ENCODE results near the gene SELE.

SELE gene

DNA sequence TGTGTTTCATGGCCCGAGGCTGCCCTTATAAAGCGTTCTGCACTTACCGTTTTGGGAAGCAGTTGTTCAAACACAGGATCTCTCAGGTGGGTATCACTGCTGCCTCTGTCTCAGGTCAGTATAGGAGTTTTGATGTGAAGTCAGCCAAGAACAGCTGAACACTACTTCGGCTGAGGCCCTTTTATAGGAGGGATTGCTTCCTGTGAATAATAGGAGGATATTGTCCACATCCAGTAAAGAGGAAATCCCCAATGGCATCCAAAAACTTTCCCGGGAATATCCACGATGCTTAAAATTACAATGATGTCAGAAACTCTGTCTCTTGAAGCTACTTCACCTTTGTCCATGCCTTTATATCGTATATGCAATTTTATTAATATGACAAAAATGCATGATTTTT lies at the start of gene SELE:
Gene SELE, minus strand, starts transcription at position 156 of the 400 bp plus-strand sequence. CDS start 467 bp downstream, outside the sequence.
- DNase-seq (ENCODE audit: low read depth): no peak

- no peak for DNase-seq (ENCODE audit: low read depth)
Measured at GRCh38 chr1:169782596-169782995, 48.7 kb upstream of the SELE start.

DNA sequence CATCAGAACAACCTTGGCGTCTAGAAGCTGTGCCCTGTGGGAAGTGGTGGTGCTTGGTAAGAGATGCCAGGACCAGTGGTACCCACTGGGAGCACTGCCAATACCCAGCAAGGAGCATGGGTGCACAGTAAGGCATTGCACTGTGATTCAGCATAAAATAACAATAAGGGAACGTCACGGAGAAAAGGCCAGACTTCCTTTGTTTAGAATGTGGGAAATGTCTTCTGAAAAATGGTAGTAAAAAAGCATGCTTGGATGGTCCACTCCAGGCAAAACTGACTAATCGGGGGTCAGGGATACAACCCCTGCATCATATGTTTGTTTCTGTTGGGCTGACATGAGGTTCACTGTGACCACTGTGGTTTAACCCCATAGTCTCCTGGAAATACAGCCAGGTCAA lies 46.1 kb upstream of the SELE start:
- DNase-seq (ENCODE audit: low read depth): no peak

- DNase-seq (ENCODE audit: low read depth): no peak
Measured at GRCh38 chr1:169779150-169779549, 45.3 kb upstream of the SELE start.

DNA sequence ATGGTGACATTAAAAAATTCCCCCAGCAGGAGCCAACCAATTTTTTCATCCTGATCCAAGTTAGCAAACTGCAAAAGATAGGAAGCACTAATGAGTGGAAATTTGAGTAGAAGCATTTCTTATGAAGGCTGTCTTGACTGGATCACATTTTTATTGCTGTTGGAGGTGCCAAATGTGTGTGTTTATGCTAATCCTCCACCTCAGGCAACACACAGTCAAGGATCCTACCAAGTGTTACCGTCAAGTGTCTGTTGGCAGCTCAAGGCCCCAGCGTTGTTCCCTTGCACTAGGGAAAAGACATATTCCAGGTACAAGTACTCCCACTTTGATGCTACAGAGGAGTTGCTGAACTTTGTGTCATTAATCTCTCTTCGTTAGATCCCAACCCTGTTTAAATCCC lies 42.6 kb upstream of the SELE start:
- no peak for DNase-seq (ENCODE audit: low read depth)

GRCh38 chr1:169768161-169768560 lies 34.3 kb upstream of the SELE start:
- DNase-seq (ENCODE audit: low read depth): no peak

DNA sequence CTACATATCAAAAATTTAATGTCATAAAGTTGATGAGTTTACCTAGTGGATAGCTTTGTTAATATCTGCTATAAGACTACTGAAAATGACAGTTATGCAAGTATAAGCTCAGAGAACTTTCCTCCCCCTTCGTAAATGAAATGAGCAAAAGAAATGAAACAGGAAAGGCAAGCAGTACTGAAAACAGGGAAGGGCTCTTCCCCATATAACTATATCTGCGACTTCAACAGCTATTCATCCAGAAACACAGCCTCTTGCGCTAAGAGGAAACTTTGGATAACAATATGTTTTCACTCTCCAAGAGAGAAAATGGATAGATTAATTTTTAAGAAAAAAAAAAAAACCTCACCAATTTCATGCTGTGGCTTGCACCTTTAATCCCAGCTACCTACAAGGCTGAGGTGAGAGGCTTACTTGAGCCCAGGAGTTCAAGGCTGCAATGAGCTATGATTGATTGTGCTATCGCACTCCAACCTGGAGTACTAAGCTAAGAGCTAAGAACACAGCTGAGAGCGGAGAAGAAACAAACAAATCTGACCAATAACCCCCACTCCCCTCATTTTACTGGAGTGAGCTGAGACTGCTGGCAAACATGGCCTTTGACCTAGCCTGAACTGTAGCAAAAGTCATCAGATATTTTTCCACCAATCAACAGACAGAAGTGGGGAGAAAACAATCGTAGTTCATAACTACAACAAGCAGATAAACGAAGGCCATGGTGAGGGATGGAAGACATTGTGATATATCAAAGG lies 31.9 kb upstream of the SELE start:
- DNase-seq (ENCODE audit: low read depth): no peak

- DNase-seq (ENCODE audit: low read depth): no peak
Measured at GRCh38 chr1:169764919-169765318, 31.0 kb upstream of the SELE start.

GRCh38 chr1:169762699-169763098 lies 28.8 kb upstream of the SELE start:
- DNase-seq (ENCODE audit: low read depth): no peak

DNA sequence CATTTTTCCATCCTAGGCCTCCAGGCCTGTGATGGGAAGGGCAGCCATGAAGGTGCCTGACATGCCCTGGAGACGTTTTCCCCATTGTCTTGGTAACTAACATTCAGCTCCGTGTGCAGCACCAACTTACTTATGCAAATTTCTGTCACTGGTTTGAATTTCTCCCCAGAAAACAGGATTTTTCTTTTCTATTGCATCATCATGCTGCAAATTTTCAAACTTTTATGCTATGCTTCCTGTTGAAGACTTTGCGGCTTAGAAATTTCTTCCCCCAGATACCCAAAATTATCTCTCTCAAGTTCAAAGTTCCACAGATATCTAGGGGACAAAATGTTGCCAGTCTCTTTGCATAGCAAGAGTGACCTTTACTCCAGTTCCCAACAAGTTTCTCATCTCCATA lies 25.2 kb upstream of the SELE start:
- no peak for DNase-seq (ENCODE audit: low read depth)

DNA sequence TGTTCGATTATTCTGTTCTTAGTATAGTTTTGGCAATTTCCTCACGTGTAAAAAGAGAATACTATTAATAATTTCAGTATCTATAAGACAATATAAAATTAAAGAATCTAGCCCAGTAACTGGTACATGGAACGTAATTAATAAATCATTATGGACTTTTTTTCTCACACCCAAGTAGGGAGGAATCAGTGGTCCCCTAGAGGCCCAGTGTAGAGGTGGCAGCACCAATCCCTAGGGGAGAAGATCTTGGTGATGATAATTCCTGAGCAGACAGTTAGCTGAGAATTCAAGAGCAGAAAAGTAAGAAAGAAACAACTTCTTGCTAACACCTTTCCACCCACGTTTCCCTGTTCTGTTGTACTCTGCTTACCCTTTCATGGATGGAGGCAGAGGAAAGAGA lies 19.7 kb upstream of the SELE start:
- DNase-seq (ENCODE audit: low read depth): no peak

DNA sequence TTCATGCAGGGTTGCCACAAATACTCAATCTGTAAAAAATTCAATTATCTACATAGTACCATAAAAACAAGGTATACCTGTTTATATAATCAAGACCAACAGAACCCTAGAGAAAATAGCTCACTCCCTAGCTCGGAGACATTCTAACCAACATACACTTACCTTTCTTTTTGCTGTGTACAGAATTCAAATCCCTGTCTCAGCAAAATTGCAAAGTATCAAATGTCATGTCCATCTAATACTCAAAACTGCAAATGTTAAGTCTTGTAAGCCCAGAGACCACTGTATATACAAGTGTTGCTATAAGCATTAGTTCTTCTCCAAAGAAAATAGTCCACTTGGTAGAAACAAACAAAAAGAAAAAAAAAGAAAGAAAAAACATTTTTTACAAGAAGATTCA lies 16.2 kb upstream of the SELE start:
- no peak for DNase-seq (ENCODE audit: low read depth)

GRCh38 chr1:169746550-169746949 lies 12.7 kb upstream of the SELE start:
- DNase-seq (ENCODE audit: low read depth): no peak

DNA sequence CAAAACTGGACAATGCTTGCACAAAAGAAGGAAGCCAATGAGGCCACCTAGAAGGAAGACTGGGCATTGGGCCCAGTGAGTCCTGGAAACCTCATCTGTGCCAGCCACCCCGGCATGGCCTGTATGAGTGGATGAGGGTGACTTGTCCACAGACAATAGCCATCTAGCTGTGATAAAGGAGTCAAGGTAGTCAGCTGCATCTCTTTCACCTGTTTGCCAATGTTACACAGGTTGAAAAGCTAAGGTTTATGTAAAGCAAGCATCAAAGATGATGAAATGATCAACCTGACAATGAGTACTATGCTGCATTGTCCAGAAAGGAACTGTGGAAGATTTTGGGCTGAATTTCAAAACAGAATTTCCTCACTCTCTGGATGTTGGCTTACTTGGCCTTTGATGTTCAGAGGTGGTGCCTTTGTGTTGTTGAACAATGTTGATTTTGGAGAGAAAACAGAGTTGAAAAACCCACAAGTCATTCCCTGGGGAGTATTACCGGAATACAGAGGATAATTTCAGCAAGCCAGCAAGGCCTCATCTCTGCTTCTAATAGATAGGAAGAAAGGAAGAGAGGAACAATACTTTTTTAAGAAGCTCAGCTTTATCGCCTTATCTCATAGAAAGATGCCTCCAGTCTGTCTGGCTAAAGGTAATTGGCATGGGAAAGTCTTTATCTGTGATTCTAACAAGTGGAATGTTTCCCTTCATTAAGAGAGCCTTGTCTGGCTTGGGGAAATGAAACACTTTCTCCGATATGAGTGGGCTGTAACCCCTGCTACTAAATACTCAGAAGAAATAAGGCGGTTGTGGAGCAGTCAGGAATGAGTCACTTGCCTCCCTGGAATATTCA lies 11.4 kb upstream of the SELE start:
- no peak for DNase-seq (ENCODE audit: low read depth)

GRCh38 chr1:169741666-169742394 lies 8.0 kb upstream of the SELE start:
- DNase-seq (ENCODE audit: low read depth): no peak

GRCh38 chr1:169739980-169740379 lies 6.1 kb upstream of the SELE start:
- no peak for DNase-seq (ENCODE audit: low read depth)

DNA sequence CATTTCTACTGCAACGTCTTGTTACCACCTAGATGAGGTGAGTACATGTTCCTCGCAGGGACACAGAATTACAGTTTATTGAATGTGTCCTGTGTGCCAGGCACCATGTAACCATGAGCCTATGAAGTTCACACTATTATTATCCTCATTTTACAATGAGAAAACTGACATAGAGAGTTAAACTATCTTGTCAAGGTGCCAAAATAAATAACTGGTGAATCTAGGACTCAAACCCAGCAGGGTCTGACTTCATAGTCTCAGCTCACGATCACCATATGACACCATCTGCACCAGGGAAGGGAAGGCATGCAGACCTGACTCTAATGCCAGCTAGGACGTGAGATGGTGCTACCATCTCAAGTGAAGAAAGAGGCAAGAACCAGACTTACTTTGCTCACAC lies 2.4 kb downstream of the SELE start:
- DNase-seq (ENCODE audit: low read depth): no peak

- DNase-seq (ENCODE audit: low read depth): no peak
Measured at GRCh38 chr1:169729991-169730390, 3.9 kb downstream of the SELE start.

DNA sequence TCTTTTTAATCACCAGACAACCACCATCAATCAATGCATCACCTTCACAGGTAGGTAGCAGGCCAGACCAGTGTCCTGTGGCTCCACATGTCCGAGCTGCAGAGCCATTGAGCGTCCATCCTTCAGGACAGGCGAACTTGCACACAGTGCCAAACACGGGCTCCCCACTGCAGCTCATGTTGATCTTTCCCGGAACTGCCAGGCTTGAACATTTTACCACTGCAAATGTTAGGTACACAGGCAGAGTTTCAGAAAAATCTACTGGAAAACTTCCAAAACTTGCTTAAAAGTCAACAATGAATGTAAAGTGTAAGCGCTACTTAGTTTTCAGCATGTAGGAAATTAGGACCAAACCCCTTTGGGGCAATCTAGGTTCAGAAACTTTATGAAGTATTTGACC lies 6.6 kb downstream of the SELE start:
- DNase-seq (ENCODE audit: low read depth): no peak

DNA sequence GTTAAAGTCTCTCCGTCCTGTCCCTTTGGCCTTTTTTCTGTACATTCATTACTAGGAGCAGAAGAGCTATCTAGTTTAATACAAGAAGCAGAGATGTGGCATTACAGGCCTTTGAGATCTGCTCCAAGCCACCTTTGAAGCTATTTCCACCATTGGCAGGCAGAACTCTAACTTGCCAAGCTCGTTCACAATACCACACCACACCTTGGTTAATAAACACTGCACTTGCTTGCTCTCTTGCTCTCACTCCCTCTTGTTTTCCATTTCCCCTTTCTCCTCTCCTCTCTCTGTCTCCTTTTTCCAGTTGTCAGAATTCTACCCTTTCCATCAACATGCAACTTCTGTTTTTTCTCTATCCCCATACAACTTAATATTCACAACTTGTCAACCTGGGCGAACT lies 7.0 kb downstream of the SELE start:
- no peak for DNase-seq (ENCODE audit: low read depth)

- no peak for DNase-seq (ENCODE audit: low read depth)
Measured at GRCh38 chr1:169725930-169726329, 7.9 kb downstream of the SELE start.

DNA sequence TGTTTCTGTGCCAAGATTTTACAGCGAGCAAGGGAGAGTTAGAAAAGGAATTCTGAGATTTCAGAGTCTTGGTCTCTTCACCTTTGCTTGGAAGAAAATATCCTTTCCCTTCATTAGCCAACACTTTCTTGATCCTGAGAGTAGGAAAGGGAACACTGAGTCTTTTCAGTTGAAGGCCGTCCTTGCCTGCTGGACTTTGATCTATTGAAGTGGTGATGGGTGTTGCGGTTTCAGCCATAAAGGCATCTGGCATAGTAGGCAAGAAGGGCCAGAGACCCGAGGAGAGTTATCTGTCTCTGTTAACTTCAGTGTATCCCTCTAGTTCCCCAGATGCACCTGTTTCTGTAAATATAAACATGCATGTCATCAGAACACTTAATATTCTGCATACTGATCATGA lies 9.7 kb downstream of the SELE start:
- no peak for DNase-seq (ENCODE audit: low read depth)

GRCh38 chr1:169723763-169724162 lies 10.1 kb downstream of the SELE start:
- DNase-seq (ENCODE audit: low read depth): no peak
